SU-DHL-6 (cell line): Measurements from ENCODE around the gene BRD2.

Experiments
- H2AFZ ChIP-seq: fragments of 200-600 bp; sonication (generic); 2 replicates; pipeline ENCODE4 v1.6.1; 2014; ENCODE audit warnings: low read depth, mild to moderate bottlenecking, moderate library complexity, mixed read lengths, antibody characterized with exemption, low read length; ENCODE audit not compliant: severe bottlenecking
- H3F3A ChIP-seq: fragments of 200-600 bp; shearing (Covaris generic); 2 replicates; pipeline ENCODE4 v1.6.0; 2016; ENCODE audit warnings: antibody characterized with exemption, mild to moderate bottlenecking; ENCODE audit not compliant: insufficient read depth
- H3K27ac ChIP-seq: fragments of 200-600 bp; sonication (generic); 2 replicates; pipeline ENCODE4 v1.5.1; 2016; ENCODE audit warnings: low read depth, mild to moderate bottlenecking, low read length, moderate library complexity, mixed read lengths
- H3K27me3 ChIP-seq: fragments of 200-600 bp; sonication (generic), shearing (Covaris generic); 2 replicates; pipeline ENCODE4 v1.6.0; 2014; ENCODE audit warnings: mild to moderate bottlenecking, low read length
- H3K36me3 ChIP-seq: fragments of 200-600 bp; sonication (generic); 2 replicates; pipeline ENCODE4 v1.6.1; 2014; ENCODE audit warnings: mild to moderate bottlenecking, low read length, mixed read lengths
- H3K4me2 ChIP-seq: fragments of 300-600, 200-600 bp; shearing (Covaris generic), sonication (generic); 2 replicates; pipeline ENCODE4 v1.6.0; 2014; ENCODE audit warnings: low read length, low read depth, mild to moderate bottlenecking; ENCODE audit not compliant: poor library complexity, severe bottlenecking
- H3K4me3 ChIP-seq: fragments of 200-600 bp; sonication (generic); 2 replicates; pipeline ENCODE4 v1.5.1; 2014; ENCODE audit warnings: antibody characterized with exemption, low read length, mild to moderate bottlenecking, mixed read lengths; ENCODE audit not compliant: insufficient read depth, poor library complexity, severe bottlenecking
- H3K79me2 ChIP-seq: fragments of 200-600 bp; sonication (generic); 2 replicates; pipeline ENCODE4 v1.6.1; 2014; ENCODE audit warnings: mild to moderate bottlenecking, low read length, moderate library complexity; ENCODE audit not compliant: insufficient read depth
- H3K9ac ChIP-seq: fragments of 200-600 bp; sonication (generic); 2 replicates; pipeline ENCODE4 v1.7.0; 2014; ENCODE audit warnings: mild to moderate bottlenecking, low read length
- H3K9me2 ChIP-seq: fragments of 200-600 bp; sonication (generic); replicated peaks from 2 replicates; pipeline ENCODE4 v1.6.1; 2014; ENCODE audit warnings: low read length; ENCODE audit not compliant: insufficient read depth
- H3K9me3 ChIP-seq: fragments of 200-600 bp; sonication (generic); 2 replicates; pipeline ENCODE4 v1.6.1; 2014; ENCODE audit warnings: low read length, mixed read lengths; ENCODE audit not compliant: insufficient read depth
- H4K20me1 ChIP-seq: fragments of 200-600 bp; sonication (generic); 2 replicates; pipeline ENCODE4 v1.6.1; 2014; ENCODE audit warnings: low read depth, mild to moderate bottlenecking, antibody characterized with exemption, low read length, moderate library complexity, mixed read lengths
- EZH2phosphoT487 ChIP-seq: fragments of 200-600 bp; sonication (generic), shearing (Covaris generic); conservative IDR thresholded peaks from 2 replicates; pipeline ENCODE4 v1.6.1; 2018; ENCODE audit warnings: mild to moderate bottlenecking, antibody characterized with exemption, low read length, moderate library complexity, mixed read lengths
- TF ChIP-seq, protein P1 (sequence below): fragments of 200-600 bp; sonication (generic); IDR thresholded peaks from one replicate; pipeline ENCODE4 v1.5.1; 2017; ENCODE audit warnings: antibody characterized with exemption, mild to moderate bottlenecking, low read length, moderate library complexity; ENCODE audit not compliant: insufficient read depth, poor library complexity, severe bottlenecking

The BRD2 gene

GRCh38 chr6:33019372-33019771 is 51.0 kb downstream of the BRD2 start:
- peak overlapping the region; percentile 27 for H3K4me3 ChIP-seq
- H4K20me1 ChIP-seq: no peaks in the 10 kb centered on the region
- TF ChIP-seq, protein P1, sequence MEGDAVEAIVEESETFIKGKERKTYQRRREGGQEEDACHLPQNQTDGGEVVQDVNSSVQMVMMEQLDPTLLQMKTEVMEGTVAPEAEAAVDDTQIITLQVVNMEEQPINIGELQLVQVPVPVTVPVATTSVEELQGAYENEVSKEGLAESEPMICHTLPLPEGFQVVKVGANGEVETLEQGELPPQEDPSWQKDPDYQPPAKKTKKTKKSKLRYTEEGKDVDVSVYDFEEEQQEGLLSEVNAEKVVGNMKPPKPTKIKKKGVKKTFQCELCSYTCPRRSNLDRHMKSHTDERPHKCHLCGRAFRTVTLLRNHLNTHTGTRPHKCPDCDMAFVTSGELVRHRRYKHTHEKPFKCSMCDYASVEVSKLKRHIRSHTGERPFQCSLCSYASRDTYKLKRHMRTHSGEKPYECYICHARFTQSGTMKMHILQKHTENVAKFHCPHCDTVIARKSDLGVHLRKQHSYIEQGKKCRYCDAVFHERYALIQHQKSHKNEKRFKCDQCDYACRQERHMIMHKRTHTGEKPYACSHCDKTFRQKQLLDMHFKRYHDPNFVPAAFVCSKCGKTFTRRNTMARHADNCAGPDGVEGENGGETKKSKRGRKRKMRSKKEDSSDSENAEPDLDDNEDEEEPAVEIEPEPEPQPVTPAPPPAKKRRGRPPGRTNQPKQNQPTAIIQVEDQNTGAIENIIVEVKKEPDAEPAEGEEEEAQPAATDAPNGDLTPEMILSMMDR: no peak
- no peak for TF ChIP-seq EZH2phosphoT487
- H3K27me3 ChIP-seq: no peaks in the 10 kb centered on the region
- H3K79me2 ChIP-seq: no peaks in the 10 kb centered on the region
- peak overlapping the region; percentile 55 for H2AFZ ChIP-seq
- H3K9ac ChIP-seq: peak overlapping the region; percentile 26; the same call in 1 of the 2 replicates
- no peaks in the 10 kb centered on the region; the same call in 1 of the 2 replicates for H3F3A ChIP-seq
- H3K27ac ChIP-seq: no peak overlapping the region
- H3K36me3 ChIP-seq: no peaks in the 10 kb centered on the region
- peak overlapping the region; percentile 61 for H3K4me2 ChIP-seq
- no peaks in the 10 kb centered on the region for H3K9me3 ChIP-seq
- no peaks in the 10 kb centered on the region for H3K9me2 ChIP-seq

DNA sequence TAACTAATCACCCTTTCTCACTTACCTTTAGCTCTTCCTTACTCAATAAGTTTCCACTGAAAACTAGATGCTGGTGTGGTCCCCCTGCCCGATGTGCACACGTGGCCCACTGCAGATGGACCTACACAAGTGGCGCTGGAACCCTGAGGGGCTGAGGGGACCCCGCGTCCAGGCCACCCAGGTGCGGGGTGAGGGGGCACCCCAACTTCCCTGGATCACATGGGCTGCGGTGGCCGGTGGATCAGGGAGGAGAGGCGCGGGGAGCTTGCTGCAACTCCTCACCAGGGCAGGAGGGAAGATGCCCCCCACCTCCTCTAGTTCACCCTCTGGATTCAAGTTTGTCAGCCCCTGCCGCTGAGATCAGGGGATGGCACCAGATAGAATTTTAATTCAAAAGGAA is 53.5 kb downstream of the BRD2 start:
- Histone ChIP-seq H3K27me3 (no peaks in the 10 kb centered on the region), H3K79me2 (no peaks in the 10 kb centered on the region), H3K9ac (no peak overlapping the region), H4K20me1 (no peaks in the 10 kb centered on the region), H3K4me2 (no peak overlapping the region), H3K4me3 (no peak overlapping the region), H3K36me3 (0 out of 2 replicates have a peak, but pooled peaks cover 3% of the 10 kb centered on the region), H3K9me2 (no peaks in the 10 kb centered on the region), H3F3A (peaks cover 10% of the 10 kb centered on the region), H3K9me3 (no peaks in the 10 kb centered on the region), H3K27ac (no peak overlapping the region), H2AFZ (no peak overlapping the region)
- TF ChIP-seq, protein P1: no peak
- TF ChIP-seq EZH2phosphoT487: no peak

DNA sequence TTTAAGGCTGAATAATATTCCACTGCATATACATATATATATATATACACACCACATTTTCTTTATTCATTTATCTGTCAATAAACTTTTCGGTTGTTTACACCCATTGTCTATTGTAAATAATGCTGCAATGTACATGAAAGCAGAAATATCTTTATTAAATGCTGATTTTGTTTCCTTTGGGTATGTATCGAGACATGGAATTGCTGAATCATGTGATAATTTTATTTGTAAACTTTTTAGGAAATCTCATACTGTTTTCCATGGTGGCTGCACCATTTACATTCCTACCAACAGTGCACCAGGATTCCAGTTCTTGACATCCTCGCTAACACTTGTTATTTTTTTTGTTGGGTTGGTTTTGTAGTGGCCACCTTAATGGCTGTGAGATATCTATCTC is 55.1 kb downstream of the BRD2 start:
- H3K79me2 ChIP-seq: no peaks in the 10 kb centered on the region
- TF ChIP-seq EZH2phosphoT487: no peak
- TF ChIP-seq, protein P1: no peak
- H3K4me3 ChIP-seq: no peak overlapping the region
- H3K27ac ChIP-seq: no peak overlapping the region
- H3K36me3 ChIP-seq: 0 out of 2 replicates have a peak, but pooled peaks cover 3% of the 10 kb centered on the region
- no peaks in the 10 kb centered on the region for H4K20me1 ChIP-seq
- no peak overlapping the region for H3K4me2 ChIP-seq
- H2AFZ ChIP-seq: no peak overlapping the region
- H3K27me3 ChIP-seq: no peaks in the 10 kb centered on the region
- peaks cover 24% of the 10 kb centered on the region for H3F3A ChIP-seq
- H3K9me2 ChIP-seq: no peaks in the 10 kb centered on the region
- H3K9me3 ChIP-seq: no peaks in the 10 kb centered on the region
- no peak overlapping the region for H3K9ac ChIP-seq
